Breast epithelium (tissue), 3 donors: ENCODE measurements around the gene XIRP2.

Experiments used
- CTCF ChIP-seq, 3 donors: fragments of 450-650 bp; IDR thresholded peaks; one replicate each; pipeline ENCODE4 v1.5.1; 2016 to 2017; ENCODE audit warnings: antibody characterized with exemption in 3 of 3, mild to moderate bottlenecking in 3 of 3, moderate library complexity in 3 of 3
- POLR2A ChIP-seq: fragments of 450-650 bp; IDR thresholded peaks from one replicate; pipeline ENCODE4 v1.6.1; 2016; ENCODE audit warnings: antibody characterized with exemption, mild to moderate bottlenecking, moderate library complexity

GRCh38 chr2:167144179-167144898 lies 256.1 kb downstream of the XIRP2 start:
- TF ChIP-seq CTCF (IDR thresholded peaks at IDR 0.05) = no peak
- TF ChIP-seq POLR2A = no peak
